H1 (cell line): Measurements from ENCODE around the gene CHCHD3. TPM values are rescaled to one million over a fixed set of nuclear protein-coding genes. Genes with fewer than 3 reads are reported as not detected.

Experiments
- CTCF ChIP-seq, 3 experiments: IDR thresholded peaks; 1 replicate in 2 of 3; 2 replicates in 1 of 3; pipeline versions ENCODE4 v1.5.1 to v1.6.1; 2011; ENCODE audit warnings: low read length in 3 of 3, mild to moderate bottlenecking in 3 of 3, inconsistent platforms in 2 of 3, low read depth in 1 of 3, moderate library complexity in 1 of 3; ENCODE audit not compliant: insufficient read depth in 1 of 3; ENCODE audit errors: control extremely low read depth in 1 of 3
- HDAC6 ChIP-seq: IDR thresholded peaks from one replicate; pipeline ENCODE4 v1.7.1; 2012; ENCODE audit warnings: low read depth, mild to moderate bottlenecking, inconsistent platforms, low read length, moderate library complexity
- JUN ChIP-seq: IDR thresholded peaks from 2 replicates; pipeline ENCODE4 v1.6.1; 2011; ENCODE audit warnings: low read depth, mild to moderate bottlenecking, improper control_type of control experiment, low read length
- NRF1 ChIP-seq: IDR thresholded peaks from 2 replicates; pipeline ENCODE4 v1.6.1; 2011; ENCODE audit warnings: mild to moderate bottlenecking, low read depth, low read length, improper control_type of control experiment
- POLR2AphosphoS5 ChIP-seq: IDR thresholded peaks from 2 replicates; pipeline ENCODE4 v1.6.1; 2011; ENCODE audit warnings: low read depth, low read length
- POU5F1 ChIP-seq: IDR thresholded peaks from 2 replicates; pipeline ENCODE4 v1.6.1; 2011; ENCODE audit warnings: low read depth, mild to moderate bottlenecking, low read length, moderate library complexity
- SP4 ChIP-seq: IDR thresholded peaks from 2 replicates; pipeline ENCODE4 v1.6.1; 2012; ENCODE audit warnings: low read length, inconsistent platforms
- polyA plus RNA-seq, 7 experiments: library from polyadenylated mRNA; depleted of rRNA in 3 of 7; stranded (reverse) in 5 of 7; unstranded in 2 of 7; fragments of >200 nt in 5 of 7; fragments of 200-250 nt in 2 of 7; gene quantifications; 1 replicate in 5 of 7; 2 replicates in 1 of 7; 4 replicates in 1 of 7; pipeline versions ENCODE4 v1.2.1 to v1.2.3, GENCODE V29; 2011 to 2013; ENCODE audit warnings: missing spikeins in 2 of 7, mixed read lengths in 2 of 7
- total RNA-seq: library from RNA; stranded (reverse); fragmentation: NEBNext Ultra II Directional; extraction: Animal tissue kit (Norgen Biotek cat#: 25700); gene quantifications from 2 replicates; pipeline ENCODE4 v1.2.1, GENCODE V29; 2021

Gene CHCHD3
- total and polyA plus RNA-seq, 2 of the 8 experiments (the other 6 are each of a cell fraction or from before 2014, with no cell fraction given), result 42.9 to 137 TPM

GRCh38 chr7:133029463-133029862 is 52.4 kb downstream of the CHCHD3 start (continued):
- no peak for TF ChIP-seq POLR2AphosphoS5
- no peak for TF ChIP-seq SP4
- TF ChIP-seq CTCF (IDR thresholded peaks at IDR 0.05; ENCODE audit: control extremely low read depth in 1 of 3, insufficient read depth in 1 of 3, low read depth in 1 of 3, low read length in 3 of 3), result no peak
- no peak for TF ChIP-seq JUN
- TF ChIP-seq NRF1, result no peak
- TF ChIP-seq POU5F1, result no peak
- TF ChIP-seq HDAC6, result no peak
